Measurements from ENCODE around the gene MLEC. TPM values are rescaled to one million over a fixed set of nuclear protein-coding genes. Genes with fewer than 3 reads are reported as not detected.

Gene MLEC
- total RNA-seq, 4 donors from 2014 or later: 75.6 to 153 (median 130) TPM

GRCh38 chr12:120690978-120691377 lies 4.0 kb downstream of the MLEC start:
- DNase-seq: no peak
- WGBS, 2 donors (ENCODE audit: low coverage in 1 of 2): 40 to 48% methylated on average over 3 of the region's 3 CpGs
- H3K9me3 ChIP-seq: no peaks in the 10 kb centered on the region
- no peak overlapping the region for H3K4me3 ChIP-seq
- peaks cover 40 to 64% (median 55%) of the 10 kb centered on the region in 4 donors for H3K4me1 ChIP-seq
- H3K36me3 ChIP-seq: peaks cover 0 to 14% (median 5%) of the 10 kb centered on the region in 4 donors
- H3K27ac ChIP-seq: peak overlapping the region; percentile 94 to 98 (median 96)
- H3K27me3 ChIP-seq: no peaks in the 10 kb centered on the region
- in situ Hi-C loops (cut with MboI; ENCODE audit: low pct_ligation_motif_present in 1 of 4, low pct_unique_long_range_greater_than_20kb in 1 of 4, low sequenced_read_pairs in 3 of 4): no loop called here
- TF ChIP-seq POLR2A (IDR thresholded peaks at IDR 0.05): no peak
- no peak for TF ChIP-seq CTCF (IDR thresholded peaks at IDR 0.05)
- TF ChIP-seq POLR2AphosphoS5 (IDR thresholded peaks at IDR 0.05): no peak
- no peak for TF ChIP-seq EP300 (IDR thresholded peaks at IDR 0.05; ENCODE audit: low read depth)
- intact Hi-C loops (cut with DNase I; ENCODE audit: low total_unique reads): no loop called here

GRCh38 chr12:120692524-120693033 lies 5.6 kb downstream of the MLEC start:
- intact Hi-C loops (cut with DNase I; ENCODE audit: low total_unique reads) (no loop called here), in situ Hi-C loops (cut with MboI; ENCODE audit: low pct_ligation_motif_present in 1 of 4, low pct_unique_long_range_greater_than_20kb in 1 of 4, low sequenced_read_pairs in 3 of 4) (no loop called here)
- Histone ChIP-seq H3K36me3 (peaks cover 0 to 30% (median 11%) of the 10 kb centered on the region in 4 donors), H3K4me3 (no peak overlapping the region), H3K9me3 (no peaks in the 10 kb centered on the region), H3K4me1 (peaks cover 40 to 74% (median 59%) of the 10 kb centered on the region in 4 donors), H3K27ac (peak overlapping the region; percentile 11 to 98 (median 54)), H3K27me3 (no peaks in the 10 kb centered on the region)
- TF ChIP-seq EP300 (IDR thresholded peaks at IDR 0.05; ENCODE audit: low read depth): no peak
- TF ChIP-seq POLR2A (IDR thresholded peaks at IDR 0.05): no peak
- no peak for TF ChIP-seq POLR2AphosphoS5 (IDR thresholded peaks at IDR 0.05)
- TF ChIP-seq CTCF (IDR thresholded peaks at IDR 0.05): no peak
- DNase-seq: no peak
- 54% methylated on average over 10 to 11 of the region's 11 CpGs for WGBS, 2 donors (ENCODE audit: low coverage in 1 of 2)

- Histone ChIP-seq H3K4me3 (no peak overlapping the region), H3K9me3 (no peaks in the 10 kb centered on the region), H3K27ac (no peak overlapping the region), H3K27me3 (no peaks in the 10 kb centered on the region), H3K36me3 (peaks cover 0 to 42% (median 17%) of the 10 kb centered on the region in 4 donors), H3K4me1 (peaks cover 33 to 69% (median 51%) of the 10 kb centered on the region in 4 donors)
- TF ChIP-seq CTCF (IDR thresholded peaks at IDR 0.05) (no peak), EP300 (IDR thresholded peaks at IDR 0.05; ENCODE audit: low read depth) (no peak), POLR2AphosphoS5 (IDR thresholded peaks at IDR 0.05) (no peak), POLR2A (IDR thresholded peaks at IDR 0.05) (no peak)
- DNase-seq: no peak
- intact Hi-C loops (cut with DNase I; ENCODE audit: low total_unique reads): no loop called here
- WGBS, 2 donors (ENCODE audit: low coverage in 1 of 2): 81 to 95% methylated on average over 3 to 4 of the region's 4 CpGs
- in situ Hi-C loops (cut with MboI; ENCODE audit: low pct_ligation_motif_present in 1 of 4, low pct_unique_long_range_greater_than_20kb in 1 of 4, low sequenced_read_pairs in 3 of 4): no loop called here
Measured at GRCh38 chr12:120693848-120694247, 6.9 kb downstream of the MLEC start.

GRCh38 chr12:120696626-120697025 lies 9.7 kb downstream of the MLEC start:
- H3K36me3 ChIP-seq: peaks cover 0 to 61% (median 28%) of the 10 kb centered on the region in 4 donors
- in situ Hi-C loops (cut with MboI; ENCODE audit: low pct_ligation_motif_present in 1 of 4, low pct_unique_long_range_greater_than_20kb in 1 of 4, low sequenced_read_pairs in 3 of 4) (no loop called here), intact Hi-C loops (cut with DNase I; ENCODE audit: low total_unique reads) (no loop called here)
- H3K4me3 ChIP-seq: no peak overlapping the region
- 57 to 58% methylated on average over 6 of the region's 6 CpGs for WGBS, 2 donors (ENCODE audit: low coverage in 1 of 2)
- no peak for DNase-seq
- peaks cover 10 to 45% (median 26%) of the 10 kb centered on the region in 4 donors for H3K4me1 ChIP-seq
- H3K9me3 ChIP-seq: no peaks in the 10 kb centered on the region
- no peaks in the 10 kb centered on the region for H3K27me3 ChIP-seq
- no peak for TF ChIP-seq CTCF (IDR thresholded peaks at IDR 0.05)
- TF ChIP-seq POLR2A (IDR thresholded peaks at IDR 0.05): no peak
- peak in 1 of 3 donors; percentile 27 for TF ChIP-seq POLR2AphosphoS5 (IDR thresholded peaks at IDR 0.05)
- peak overlapping the region; percentile 33 to 46 (median 38) for H3K27ac ChIP-seq

All from transverse colon (tissue), 4 donors.